WTC11 (cell line): ENCODE measurements around the gene RSL1D1. TPM values are rescaled to one million over a fixed set of nuclear protein-coding genes. Genes with fewer than 3 reads are reported as not detected.
"Not testable (repeated sequence)": the region's sequence is repeated elsewhere in the genome, so short reads cannot be mapped to it uniquely, and the experiment has no call there.

ENCODE experiments used
- ATAC-seq: fragments of 200-7000 bp; cut with Tn5 transposase; 2 replicates; pipeline ENCODE4 v1.10.0; 2021; ENCODE audit warnings: mild to moderate bottlenecking, moderate library complexity
- CTCF ChIA-PET: fragments of 300-600 bp; sonication (Branson Sonifier 250); formaldehyde crosslinking; loops from one replicate; lab custom pipeline; 2021; ENCODE audit warnings: antibody characterized with exemption; lab: Charles Lee
- POLR2A ChIA-PET: fragments of 350-600 bp; sonication (Branson Sonifier 250); formaldehyde crosslinking; loops from one replicate; lab custom pipeline; 2021; ENCODE audit warnings: antibody characterized with exemption; lab: Charles Lee
- DNase-seq: peaks from one replicate; pipeline ENCODE4 v3.0.0; 2021; ENCODE audit warnings: low spot score
- H3K27ac Mint-ChIP-seq: 2 replicates; pipeline ENCODE4 v1.8.0; 2021; ENCODE audit warnings: mixed read lengths
- H3K27me3 Mint-ChIP-seq: 2 replicates; pipeline ENCODE4 v1.8.0; 2021; ENCODE audit warnings: low read depth, mild to moderate bottlenecking, moderate library complexity, mixed read lengths
- H3K36me3 Mint-ChIP-seq: 2 replicates; pipeline ENCODE4 v1.8.0; 2021; ENCODE audit warnings: mixed read lengths
- H3K4me1 Mint-ChIP-seq: 2 replicates; pipeline ENCODE4 v1.8.0; 2022; ENCODE audit warnings: mixed read lengths
- H3K4me3 Mint-ChIP-seq: 2 replicates; pipeline ENCODE4 v1.8.0; 2021; ENCODE audit warnings: mild to moderate bottlenecking, moderate library complexity, mixed read lengths
- H3K9me3 Mint-ChIP-seq: 2 replicates; pipeline ENCODE4 v1.8.0; 2021; ENCODE audit warnings: mixed read lengths
- ATF6 ChIP-seq: sonication (generic); formaldehyde crosslinking; IDR thresholded peaks from 2 replicates; pipeline ENCODE4 v1.8.1; 2023; ENCODE audit warnings: mild to moderate bottlenecking, missing genetic modification reagents
- CREB1 ChIP-seq: sonication (generic); formaldehyde crosslinking; IDR thresholded peaks from 2 replicates; pipeline ENCODE4 v1.8.0; 2023; ENCODE audit warnings: mild to moderate bottlenecking, missing genetic modification reagents
- CTCF ChIP-seq: fragments of 200-600 bp; IDR thresholded peaks from 2 replicates; pipeline ENCODE4 v1.8.0; 2022; ENCODE audit warnings: antibody characterized with exemption
- E2F5 ChIP-seq: sonication (generic); formaldehyde crosslinking; IDR thresholded peaks from 2 replicates; pipeline ENCODE4 v1.8.1; 2022; ENCODE audit warnings: mild to moderate bottlenecking, moderate library complexity, missing genetic modification reagents
- KAT7 ChIP-seq: sonication (generic); formaldehyde crosslinking; IDR thresholded peaks from 2 replicates; pipeline ENCODE4 v1.8.1; 2023; ENCODE audit warnings: missing genetic modification reagents, mild to moderate bottlenecking, borderline replicate concordance
- MYBL2 ChIP-seq: sonication (generic); formaldehyde crosslinking; IDR thresholded peaks from 2 replicates; pipeline ENCODE4 v1.8.1; 2023; ENCODE audit warnings: mild to moderate bottlenecking, moderate library complexity, missing genetic modification reagents
- NFATC4 ChIP-seq: fragments of 250-450 bp; sonication (Bioruptor Pico); IDR thresholded peaks from 2 replicates; pipeline ENCODE4 v1.9.0; 2021; ENCODE audit warnings: mild to moderate bottlenecking
- PRDM15 ChIP-seq: sonication (generic); formaldehyde crosslinking; IDR thresholded peaks from 2 replicates; pipeline ENCODE4 v1.8.0; 2022; ENCODE audit warnings: missing genetic modification reagents
- SMAD3 ChIP-seq: sonication (generic); formaldehyde crosslinking; IDR thresholded peaks from 2 replicates; pipeline ENCODE4 v1.8.0; 2022; ENCODE audit warnings: missing genetic modification reagents, mild to moderate bottlenecking, borderline replicate concordance
- STAT6 ChIP-seq: sonication (generic); formaldehyde crosslinking; conservative IDR thresholded peaks from 2 replicates; pipeline ENCODE4 v1.8.1; 2023; ENCODE audit warnings: mild to moderate bottlenecking, low read depth, missing genetic modification reagents, moderate library complexity
- ZNF317 ChIP-seq: sonication (generic); formaldehyde crosslinking; IDR thresholded peaks from 2 replicates; pipeline ENCODE4 v1.8.1; 2023; ENCODE audit warnings: low read depth, mild to moderate bottlenecking, moderate library complexity, missing genetic modification reagents, borderline replicate concordance
- ZNF396 ChIP-seq: fragments of 250-450 bp; sonication (Bioruptor Pico); IDR thresholded peaks from 2 replicates; pipeline ENCODE4 v1.8.0; 2021; ENCODE audit warnings: mild to moderate bottlenecking, moderate library complexity, borderline replicate concordance
- total RNA-seq: library from RNA; stranded (reverse); gene quantifications from 3 replicates; pipeline ENCODE4 v1.2.3, GENCODE V29; 2021

Gene RSL1D1
- total RNA-seq, 1 experiment from 2014 or later = 227 TPM

- no peak for TF ChIP-seq MYBL2 (CRISPR knock-in tag)
- TF ChIP-seq, all 79 proteins: peak for 0
Measured at GRCh38 chr16:11824362-11824761, 27.0 kb downstream of the RSL1D1 start (continued).

- H3K27ac Mint-ChIP-seq, ATAC-seq, POLR2A ChIA-PET, H3K36me3 Mint-ChIP-seq, DNase-seq, H3K4me1 Mint-ChIP-seq, H3K9me3 Mint-ChIP-seq, H3K27me3 Mint-ChIP-seq, H3K4me3 Mint-ChIP-seq: not testable (repeated sequence)
- CTCF ChIA-PET = interaction anchor here (0.6 to 2.7 kb wide), 2 partner anchors 9 to 26 kb away, joined by 3 to 15 read pairs; partner anchors contain the start of gene ZC3H7A
Measured at GRCh38 chr16:11823645-11824044, 27.7 kb downstream of the RSL1D1 start.

- DNase-seq = no peak
- 0 out of 2 replicates have a peak, but pooled peaks cover 4% of the 10 kb centered on the region for H3K4me1 Mint-ChIP-seq
- TF ChIP-seq ZNF317 (no peak), CREB1 (CRISPR knock-in tag) (no peak), ZNF396 (CRISPR knock-in tag) (no peak), KAT7 (CRISPR knock-in tag) (no peak), CTCF (no peak), ATF6 (no peak), STAT6 (CRISPR knock-in tag) (no peak), PRDM15 (CRISPR knock-in tag) (no peak), NFATC4 (no peak), SMAD3 (CRISPR knock-in tag) (no peak), E2F5 (CRISPR knock-in tag) (no peak)
- H3K4me3 Mint-ChIP-seq = no peak overlapping the region
- H3K9me3 Mint-ChIP-seq = no peaks in the 10 kb centered on the region
- H3K36me3 Mint-ChIP-seq = no peaks in the 10 kb centered on the region
- H3K27me3 Mint-ChIP-seq = no peaks in the 10 kb centered on the region
- ChIA-PET POLR2A (no interaction called here), CTCF (interaction anchor here (1.2 kb wide), 1 partner anchor 23 kb away, joined by 3 read pairs; the partner anchor contains the start of gene ZC3H7A)
- no peak overlapping the region for H3K27ac Mint-ChIP-seq
- no peak for ATAC-seq
Measured at GRCh38 chr16:11819798-11820197, 31.5 kb downstream of the RSL1D1 start.

GRCh38 chr16:11818970-11819369 lies 32.4 kb downstream of the RSL1D1 start:
- CTCF ChIA-PET, H3K9me3 Mint-ChIP-seq, H3K27me3 Mint-ChIP-seq, H3K27ac Mint-ChIP-seq, H3K4me3 Mint-ChIP-seq, DNase-seq, H3K36me3 Mint-ChIP-seq, ATAC-seq, POLR2A ChIA-PET, H3K4me1 Mint-ChIP-seq: not testable (repeated sequence)
